Measurements from ENCODE around the gene GDPD4.

Gene GDPD4

GRCh38 chr11:77200351-77201268 lies 100.9 kb downstream of the GDPD4 start:
- no peak for TF ChIP-seq CTCF (IDR thresholded peaks at IDR 0.05; ENCODE audit: low read depth, low read length)
- DNase-seq (ENCODE audit: extremely low read depth, low read depth) = no peak

GRCh38 chr11:77199137-77199745 lies 102.2 kb downstream of the GDPD4 start:
- no peak for TF ChIP-seq CTCF (IDR thresholded peaks at IDR 0.05; ENCODE audit: low read depth, low read length)
- no peak for DNase-seq (ENCODE audit: extremely low read depth, low read depth)

GRCh38 chr11:77198440-77198849 lies 103.0 kb downstream of the GDPD4 start:
- DNase-seq (ENCODE audit: extremely low read depth, low read depth) = no peak
- peak; percentile 12 for TF ChIP-seq CTCF (IDR thresholded peaks at IDR 0.05; ENCODE audit: low read depth, low read length)

GRCh38 chr11:77197626-77198320 lies 103.7 kb downstream of the GDPD4 start:
- no peak for TF ChIP-seq CTCF (IDR thresholded peaks at IDR 0.05; ENCODE audit: low read depth, low read length)
- no peak for DNase-seq (ENCODE audit: extremely low read depth, low read depth)

- DNase-seq (ENCODE audit: extremely low read depth, low read depth) = no peak
- no peak for TF ChIP-seq CTCF (IDR thresholded peaks at IDR 0.05; ENCODE audit: low read depth, low read length)
These were observed 104.5 kb downstream of the GDPD4 start for GRCh38 chr11:77196961-77197360.

- DNase-seq (ENCODE audit: extremely low read depth, low read depth) = no peak
- no peak for TF ChIP-seq CTCF (IDR thresholded peaks at IDR 0.05; ENCODE audit: low read depth, low read length)
These were observed 106.3 kb downstream of the GDPD4 start for GRCh38 chr11:77195071-77195755.
